Measurements from ENCODE around the gene SLC27A5.
A peak's percentile ranks its signal among the peaks of the same experiment; 100 is the strongest.

The SLC27A5 gene

DNA sequence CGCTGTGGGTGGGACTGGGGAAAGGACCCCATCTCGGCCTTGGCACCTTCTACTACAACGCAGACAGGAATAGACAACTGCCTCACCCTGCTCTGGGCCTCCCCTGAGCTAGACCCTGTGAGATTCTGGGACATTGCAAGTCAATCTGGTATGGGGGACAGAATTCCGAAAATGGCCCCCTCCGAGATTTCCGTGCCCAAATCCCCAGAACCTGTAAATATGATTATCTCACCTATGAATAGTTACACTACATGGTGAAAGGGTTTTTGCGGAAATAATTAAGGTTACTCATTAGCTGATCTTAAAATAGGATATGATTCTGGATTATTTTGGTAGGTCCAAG lies 8.4 kb upstream of the SLC27A5 start:
- Histone ChIP-seq H3K9me3 (ENCODE audit: control insufficient read depth, low read length) (no peaks in the 10 kb centered on the region), H4K91ac (ENCODE audit: low read length) (peak overlapping the region; percentile 9), H3K18ac (ENCODE audit: low read depth in 1 of 2, low read length in 2 of 2) (peak overlapping the region; percentile 82 to 98), H2BK120ac (ENCODE audit: low read depth, low read length) (no peak overlapping the region), H2AFZ (ENCODE audit: low read depth, low read length) (peak overlapping the region; percentile 91), H3K14ac (ENCODE audit: low read length in 2 of 2) (no peak overlapping the region), H2BK12ac (ENCODE audit: low read length in 2 of 2) (no peak overlapping the region), H2BK15ac (ENCODE audit: low read depth, poor library complexity, severe bottlenecking) (no peak overlapping the region), H3K36me3 (ENCODE audit: control insufficient read depth in 1 of 2, insufficient read depth in 2 of 2, low read depth in 1 of 2, low read length in 2 of 2) (peaks cover 20 to 22% of the 10 kb centered on the region in 2 experiments), H2AK5ac (ENCODE audit: low read length, severe bottlenecking) (peak overlapping the region; percentile 85), H3K4me1 (ENCODE audit: control insufficient read depth, insufficient read depth, low read depth, low read length) (peaks cover 22% of the 10 kb centered on the region), H3K79me1 (replicated peaks; ENCODE audit: low read length, poor library complexity, severe bottlenecking) (peaks cover 18% of the 10 kb centered on the region), H4K8ac (ENCODE audit: low read length) (peak overlapping the region; percentile 93), H3K27ac (ENCODE audit: low read length, poor library complexity, severe bottlenecking) (peak overlapping the region; percentile 84), H3K23ac (ENCODE audit: low read length in 2 of 2) (no peak overlapping the region), H3K9ac (ENCODE audit: low read length) (peak overlapping the region; percentile 98), H3K27me3 (ENCODE audit: control insufficient read depth in 1 of 2, insufficient read depth in 1 of 2, low read length in 2 of 2) (no peaks in the 10 kb centered on the region), H3K4ac (ENCODE audit: low read depth in 1 of 2, low read length in 2 of 2) (peak overlapping the region; percentile 19 to 76), H3K4me3 (ENCODE audit: insufficient read depth in 1 of 2, low read depth in 1 of 2, low read length in 2 of 2) (peak overlapping the region; percentile 78 to 95), H3K4me2 (ENCODE audit: low read length, poor library complexity, severe bottlenecking) (peak overlapping the region; percentile 92), H2BK5ac (ENCODE audit: low read depth, low read length, poor library complexity, severe bottlenecking) (no peak overlapping the region)
- no peak for DNase-seq
- 3% methylated on average over 4 of the region's 7 CpGs for WGBS

DNA sequence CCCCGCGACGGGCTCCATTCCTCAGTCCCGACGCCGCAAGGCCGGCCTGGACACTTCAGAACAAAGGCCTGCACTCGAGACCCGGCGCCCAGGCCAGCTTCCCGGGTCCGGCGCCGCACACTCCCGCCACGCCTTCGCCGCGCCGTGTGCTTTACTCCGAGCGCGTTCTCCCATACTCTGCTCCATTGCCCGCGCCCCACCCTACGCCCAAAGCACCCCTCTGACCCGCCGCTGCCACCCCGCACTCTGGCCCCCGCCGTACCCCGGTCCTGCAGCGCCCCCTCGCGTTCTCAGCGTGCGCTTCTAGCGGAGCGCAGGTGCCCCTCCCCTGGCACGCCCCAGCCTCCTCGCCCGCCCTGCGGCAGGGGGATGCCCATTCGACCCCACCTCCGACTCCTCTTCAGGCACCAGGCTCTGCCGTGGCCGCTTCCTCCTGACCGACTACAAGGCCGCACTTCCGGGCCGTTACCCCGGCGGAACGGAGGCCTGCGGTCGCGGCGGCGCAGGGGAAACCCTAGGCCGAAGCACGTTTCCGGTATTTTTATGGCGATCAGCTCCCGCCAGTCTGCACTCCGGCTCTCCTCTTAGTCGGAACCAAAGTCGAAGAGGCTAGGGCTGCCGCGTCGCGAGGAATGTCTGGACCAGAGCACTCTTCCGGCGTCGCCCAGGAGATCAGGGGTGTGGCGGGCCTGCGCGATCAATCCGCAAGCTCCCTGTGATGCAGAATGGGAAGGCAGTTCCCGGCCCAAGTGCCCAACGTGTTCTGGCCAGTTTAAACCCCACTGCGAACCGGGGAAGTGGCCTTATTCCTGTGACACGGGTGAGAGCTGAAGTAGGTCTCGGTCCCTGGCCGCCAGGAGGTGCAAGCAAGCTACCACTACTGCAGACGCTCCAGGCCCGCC lies 7.8 kb upstream of the SLC27A5 start, which contains the start of gene ZBTB45:
Gene ZBTB45 (minus strand): TSS at position 456 of the 902 bp plus-strand sequence. CDS start 2,137 bp downstream, outside the sequence.
- peaks cover 23% of the 10 kb centered on the region for H3K4me1 ChIP-seq (ENCODE audit: control insufficient read depth, insufficient read depth, low read depth, low read length)
- peak within 1 kb of the TSS; percentile 78 to 95 for H3K4me3 ChIP-seq (ENCODE audit: insufficient read depth in 1 of 2, low read depth in 1 of 2, low read length in 2 of 2)
- no peaks in the 10 kb centered on the region for H3K9me3 ChIP-seq (ENCODE audit: control insufficient read depth, low read length)
- H4K8ac ChIP-seq (ENCODE audit: low read length) = peak within 1 kb of the TSS; percentile 93
- H2BK5ac ChIP-seq (ENCODE audit: low read depth, low read length, poor library complexity, severe bottlenecking) = peak within 1 kb of the TSS; percentile 59
- peaks cover 22 to 24% of the 10 kb centered on the region in 2 experiments for H3K36me3 ChIP-seq (ENCODE audit: control insufficient read depth in 1 of 2, insufficient read depth in 2 of 2, low read depth in 1 of 2, low read length in 2 of 2)
- no peaks in the 10 kb centered on the region for H3K27me3 ChIP-seq (ENCODE audit: control insufficient read depth in 1 of 2, insufficient read depth in 1 of 2, low read length in 2 of 2)
- peak within 1 kb of the TSS; percentile 92 for H3K4me2 ChIP-seq (ENCODE audit: low read length, poor library complexity, severe bottlenecking)
- peak within 1 kb of the TSS; percentile 98 for H3K9ac ChIP-seq (ENCODE audit: low read length)
- peak within 1 kb of the TSS; percentile 84 to 92 for H3K4ac ChIP-seq (ENCODE audit: low read depth in 1 of 2, low read length in 2 of 2)
- H3K14ac ChIP-seq (ENCODE audit: low read length in 2 of 2) = peak within 1 kb of the TSS in 1 of 2 experiments; percentile 71
- peak within 1 kb of the TSS; percentile 84 for H3K27ac ChIP-seq (ENCODE audit: low read length, poor library complexity, severe bottlenecking)
- H2AFZ ChIP-seq (ENCODE audit: low read depth, low read length) = peak within 1 kb of the TSS; percentile 91
- H3K18ac ChIP-seq (ENCODE audit: low read depth in 1 of 2, low read length in 2 of 2) = peak within 1 kb of the TSS; percentile 82 to 98
- H2BK120ac ChIP-seq (ENCODE audit: low read depth, low read length) = peak within 1 kb of the TSS; percentile 42
- H2BK12ac ChIP-seq (ENCODE audit: low read length in 2 of 2) = peak within 1 kb of the TSS in 1 of 2 experiments; percentile 8
- H2AK5ac ChIP-seq (ENCODE audit: low read length, severe bottlenecking) = peak within 1 kb of the TSS; percentile 85
- peaks cover 21% of the 10 kb centered on the region for H3K79me1 ChIP-seq (replicated peaks; ENCODE audit: low read length, poor library complexity, severe bottlenecking)
- H3K23ac ChIP-seq (ENCODE audit: low read length in 2 of 2) = peak within 1 kb of the TSS in 1 of 2 experiments; percentile 81
- under 1% methylated on average over 86 of the region's 87 CpGs for WGBS
- H2BK15ac ChIP-seq (ENCODE audit: low read depth, poor library complexity, severe bottlenecking) = peak within 1 kb of the TSS; percentile 65
- peak within 1 kb of the TSS; percentile 97 for H4K91ac ChIP-seq (ENCODE audit: low read length)
- DNase-seq = peak; percentile 96

DNA sequence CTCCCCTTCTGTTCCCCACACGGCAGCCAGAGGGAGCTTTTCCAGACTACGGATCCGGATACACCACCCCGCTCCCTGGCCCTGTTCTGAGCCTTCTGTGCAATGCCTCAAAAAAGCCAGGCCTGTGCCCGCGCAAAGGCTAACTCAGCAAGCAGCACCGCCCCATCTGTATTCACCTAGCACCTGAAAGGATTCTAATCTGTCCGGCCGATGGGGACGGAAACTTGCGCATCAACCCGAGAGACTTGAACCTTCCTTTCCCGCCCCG lies 7.2 kb upstream of the SLC27A5 start:
- peak overlapping the region; percentile 84 for H3K27ac ChIP-seq (ENCODE audit: low read length, poor library complexity, severe bottlenecking)
- DNase-seq = peak; percentile 88
- peak overlapping the region; percentile 42 for H2BK120ac ChIP-seq (ENCODE audit: low read depth, low read length)
- H3K27me3 ChIP-seq (ENCODE audit: control insufficient read depth in 1 of 2, insufficient read depth in 1 of 2, low read length in 2 of 2) = no peaks in the 10 kb centered on the region
- peaks cover 28% of the 10 kb centered on the region for H3K4me1 ChIP-seq (ENCODE audit: control insufficient read depth, insufficient read depth, low read depth, low read length)
- peaks cover 22 to 30% of the 10 kb centered on the region in 2 experiments for H3K36me3 ChIP-seq (ENCODE audit: control insufficient read depth in 1 of 2, insufficient read depth in 2 of 2, low read depth in 1 of 2, low read length in 2 of 2)
- H3K23ac ChIP-seq (ENCODE audit: low read length in 2 of 2) = peak overlapping the region in 1 of 2 experiments; percentile 81
- peak overlapping the region; percentile 93 for H4K8ac ChIP-seq (ENCODE audit: low read length)
- no peak overlapping the region for H2BK15ac ChIP-seq (ENCODE audit: low read depth, poor library complexity, severe bottlenecking)
- WGBS = under 1% methylated on average over 13 of the region's 14 CpGs
- H3K4me2 ChIP-seq (ENCODE audit: low read length, poor library complexity, severe bottlenecking) = peak overlapping the region; percentile 80
- peak overlapping the region in 1 of 2 experiments; percentile 68 for H3K14ac ChIP-seq (ENCODE audit: low read length in 2 of 2)
- peak overlapping the region; percentile 84 to 92 for H3K4ac ChIP-seq (ENCODE audit: low read depth in 1 of 2, low read length in 2 of 2)
- H4K91ac ChIP-seq (ENCODE audit: low read length) = peak overlapping the region; percentile 97
- peak overlapping the region; percentile 79 to 98 for H3K18ac ChIP-seq (ENCODE audit: low read depth in 1 of 2, low read length in 2 of 2)
- H3K9ac ChIP-seq (ENCODE audit: low read length) = peak overlapping the region; percentile 98
- H3K79me1 ChIP-seq (replicated peaks; ENCODE audit: low read length, poor library complexity, severe bottlenecking) = peaks cover 25% of the 10 kb centered on the region
- peak overlapping the region; percentile 78 to 95 for H3K4me3 ChIP-seq (ENCODE audit: insufficient read depth in 1 of 2, low read depth in 1 of 2, low read length in 2 of 2)
- no peaks in the 10 kb centered on the region for H3K9me3 ChIP-seq (ENCODE audit: control insufficient read depth, low read length)
- peak overlapping the region; percentile 59 for H2BK5ac ChIP-seq (ENCODE audit: low read depth, low read length, poor library complexity, severe bottlenecking)
- H2AFZ ChIP-seq (ENCODE audit: low read depth, low read length) = peak overlapping the region; percentile 83
- peak overlapping the region in 1 of 2 experiments; percentile 8 for H2BK12ac ChIP-seq (ENCODE audit: low read length in 2 of 2)
- no peak overlapping the region for H2AK5ac ChIP-seq (ENCODE audit: low read length, severe bottlenecking)
